ENCODE results near the gene CRIM1.

DNA sequence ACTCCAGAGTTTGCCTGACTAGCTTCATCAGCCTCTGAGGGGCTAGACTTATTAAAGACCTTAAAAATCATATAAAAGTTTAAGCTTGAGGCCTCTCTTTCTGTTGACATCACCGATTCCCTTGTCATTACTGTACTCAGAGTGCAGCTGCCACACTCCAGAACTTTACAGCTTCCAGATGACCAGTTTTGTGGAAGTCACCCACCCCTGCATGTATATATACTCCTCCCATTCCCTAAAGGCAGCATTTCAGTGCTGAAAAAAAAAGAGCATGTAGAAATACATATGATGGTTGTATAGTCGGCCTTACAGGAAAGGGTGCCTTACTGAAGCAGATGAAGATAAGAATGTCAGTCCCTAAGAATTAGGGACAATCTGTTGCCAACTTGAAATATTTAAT lies 125.1 kb downstream of the CRIM1 start:
- TF ChIP-seq, protein P1, sequence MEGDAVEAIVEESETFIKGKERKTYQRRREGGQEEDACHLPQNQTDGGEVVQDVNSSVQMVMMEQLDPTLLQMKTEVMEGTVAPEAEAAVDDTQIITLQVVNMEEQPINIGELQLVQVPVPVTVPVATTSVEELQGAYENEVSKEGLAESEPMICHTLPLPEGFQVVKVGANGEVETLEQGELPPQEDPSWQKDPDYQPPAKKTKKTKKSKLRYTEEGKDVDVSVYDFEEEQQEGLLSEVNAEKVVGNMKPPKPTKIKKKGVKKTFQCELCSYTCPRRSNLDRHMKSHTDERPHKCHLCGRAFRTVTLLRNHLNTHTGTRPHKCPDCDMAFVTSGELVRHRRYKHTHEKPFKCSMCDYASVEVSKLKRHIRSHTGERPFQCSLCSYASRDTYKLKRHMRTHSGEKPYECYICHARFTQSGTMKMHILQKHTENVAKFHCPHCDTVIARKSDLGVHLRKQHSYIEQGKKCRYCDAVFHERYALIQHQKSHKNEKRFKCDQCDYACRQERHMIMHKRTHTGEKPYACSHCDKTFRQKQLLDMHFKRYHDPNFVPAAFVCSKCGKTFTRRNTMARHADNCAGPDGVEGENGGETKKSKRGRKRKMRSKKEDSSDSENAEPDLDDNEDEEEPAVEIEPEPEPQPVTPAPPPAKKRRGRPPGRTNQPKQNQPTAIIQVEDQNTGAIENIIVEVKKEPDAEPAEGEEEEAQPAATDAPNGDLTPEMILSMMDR (IDR thresholded peaks at IDR 0.05), result no peak
- TF ChIP-seq POLR2AphosphoS5 (IDR thresholded peaks at IDR 0.05), result no peak
- TF ChIP-seq EP300 (IDR thresholded peaks at IDR 0.05), result no peak
